GM20000 (cell line): Measurements from ENCODE around the gene GIPC2.

Source experiments
- DNase-seq: peaks from one replicate; pipeline ENCODE4 v3.0.0; 2012; ENCODE audit warnings: low spot score
- CTCF ChIP-seq: IDR thresholded peaks from 2 replicates; pipeline ENCODE4 v1.5.1; 2012; ENCODE audit warnings: mild to moderate bottlenecking, control low read depth; ENCODE audit errors: extremely low read depth, missing control alignments

GIPC2 gene

DNA sequence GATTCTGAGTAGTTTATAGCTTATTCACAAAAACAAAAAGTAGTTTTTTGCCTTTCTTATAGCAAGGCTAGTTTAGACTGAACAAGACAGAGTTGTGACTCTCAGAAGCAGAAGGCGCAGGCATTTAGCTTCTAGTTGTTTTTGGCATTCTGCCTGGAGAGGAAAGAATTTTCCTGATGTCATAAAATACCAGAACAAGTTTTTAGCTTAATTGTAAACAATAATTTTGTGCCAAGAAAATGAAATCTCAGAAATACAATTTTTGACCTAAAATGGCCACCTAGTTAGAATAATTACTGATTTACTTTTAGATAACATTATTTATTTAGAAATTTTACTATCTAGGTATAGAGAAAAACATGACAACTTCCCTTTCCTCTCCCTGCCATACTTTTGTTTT is 40.0 kb upstream of the GIPC2 start:
- no peak for TF ChIP-seq CTCF
- DNase-seq = no peak

DNA sequence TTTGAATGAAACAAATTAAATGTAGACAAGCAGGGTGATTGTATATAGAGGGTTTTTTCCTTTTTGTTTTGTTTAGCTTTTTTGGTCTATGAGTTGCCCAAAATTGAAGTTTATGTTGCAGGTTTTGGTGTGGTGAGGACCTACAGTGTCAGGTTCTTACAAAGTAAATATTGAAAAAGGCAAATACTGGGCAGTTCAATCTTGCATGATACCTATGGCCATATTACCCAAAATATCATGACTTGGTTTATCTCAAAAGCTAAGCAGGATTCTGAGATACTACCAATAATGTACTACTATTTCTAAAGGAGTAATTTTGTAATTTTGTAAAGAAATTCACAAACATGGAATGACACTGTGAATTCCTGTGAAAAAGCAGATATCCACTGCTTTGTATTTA is 39.2 kb upstream of the GIPC2 start:
- no peak for DNase-seq
- no peak for TF ChIP-seq CTCF

DNA sequence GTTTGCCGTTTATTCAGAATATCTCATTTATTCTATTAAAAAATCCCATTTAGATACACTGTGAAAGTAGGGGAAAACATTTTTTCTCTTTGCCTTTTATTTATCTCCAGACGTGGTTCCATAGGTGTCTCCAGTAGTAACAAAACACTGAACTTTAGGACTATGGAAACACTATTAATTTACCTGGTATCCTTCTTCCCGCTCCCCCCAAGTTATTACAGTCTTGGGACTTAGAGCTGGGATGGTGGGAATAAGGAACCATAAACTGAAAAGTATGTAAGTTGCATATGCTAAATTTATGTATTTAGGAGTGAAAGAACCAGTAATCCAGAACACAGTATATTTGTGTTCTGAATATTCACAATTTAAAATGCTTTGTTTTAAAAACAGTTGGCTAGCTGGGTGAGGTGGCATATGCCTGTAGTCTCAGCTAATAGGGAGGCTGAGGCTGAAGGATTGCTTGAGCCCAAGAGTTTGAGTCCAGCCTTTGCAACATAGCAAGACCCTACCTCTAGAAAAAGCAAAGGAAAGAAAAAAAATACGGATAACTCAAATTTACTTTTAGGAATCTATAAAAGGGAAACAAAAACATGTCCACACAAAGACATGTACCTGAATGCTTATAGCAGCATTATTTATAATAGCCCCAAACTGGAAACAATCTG is 38.0 kb upstream of the GIPC2 start:
- TF ChIP-seq CTCF = no peak
- no peak for DNase-seq

GRCh38 chr1:78009276-78009675 is 36.5 kb upstream of the GIPC2 start:
- no peak for DNase-seq
- no peak for TF ChIP-seq CTCF

DNA sequence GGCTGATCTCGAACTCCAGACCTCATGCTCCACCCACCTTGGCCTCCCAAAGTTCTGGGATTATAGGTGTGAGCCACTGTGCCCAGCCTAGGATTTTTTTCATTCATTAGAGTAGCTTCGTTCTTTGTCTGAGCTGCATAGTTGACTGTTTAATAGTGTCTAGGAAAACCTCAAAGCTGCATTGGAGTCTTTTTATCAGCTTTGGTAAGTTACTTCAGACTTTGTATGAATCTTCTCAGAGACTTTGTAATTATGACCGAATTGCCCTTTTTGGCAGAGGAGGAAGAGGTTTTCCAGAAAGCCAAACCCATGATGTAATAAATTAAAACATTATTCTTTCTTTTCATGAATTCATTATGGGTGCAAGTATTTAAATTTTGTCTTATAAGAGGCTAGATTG is 35.9 kb upstream of the GIPC2 start:
- DNase-seq = no peak
- no peak for TF ChIP-seq CTCF

DNA sequence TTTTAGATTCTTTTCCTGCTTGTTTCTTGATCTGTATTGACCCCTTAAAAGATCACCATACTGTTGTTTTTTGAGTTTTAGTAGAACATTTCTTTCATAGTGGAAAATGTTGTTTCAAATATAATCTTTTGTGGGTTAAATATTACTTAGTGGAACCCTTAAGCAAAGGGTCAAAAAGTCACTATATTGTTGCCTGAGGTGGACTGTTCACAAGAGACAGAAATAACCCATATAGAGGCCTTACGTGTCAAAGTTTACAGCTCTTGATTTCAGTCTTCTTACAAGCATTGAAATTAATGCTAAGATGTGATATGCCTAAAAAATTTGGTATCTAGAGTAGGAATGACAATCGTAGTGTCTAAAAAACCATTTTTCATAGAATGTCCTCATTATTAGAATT is 34.7 kb upstream of the GIPC2 start:
- no peak for TF ChIP-seq CTCF
- no peak for DNase-seq

- DNase-seq = no peak
Observed at GRCh38 chr1:78015148-78015547, 30.6 kb upstream of the GIPC2 start.

More at GRCh38 chr1:78015148-78015547, 30.6 kb upstream of the GIPC2 start:
- TF ChIP-seq CTCF = no peak
